Measurements from ENCODE around the gene TNP2. TPM values are rescaled to one million over a fixed set of nuclear protein-coding genes. Genes with fewer than 3 reads are reported as not detected.
A peak's percentile ranks its signal among the peaks of the same experiment; 100 is the strongest.

TNP2 gene
- total RNA-seq, 2 experiments from 2014 or later = not detected

GRCh38 chr16:11252482-11252931 lies 16.6 kb downstream of the TNP2 start:
- ChIA-PET POLR2A (interaction anchor here (0.6 to 7.4 kb wide), 29 partner anchors 11 to 295 kb away, joined by 3 to 129 read pairs (median 5); no protein-coding TSS in a partner anchor), CTCF (interaction anchor here (0.7 to 3.1 kb wide), 16 partner anchors 14 to 332 kb away, joined by 3 to 29 read pairs (median 4); no protein-coding TSS in a partner anchor)
- Mint-ChIP-seq H3K4me1 (ENCODE audit: low read depth) (peaks cover 51% of the 10 kb centered on the region), H3K9me3 (peaks cover 2% of the 10 kb centered on the region), H3K36me3 (peaks cover 73% of the 10 kb centered on the region), H3K27me3 (peaks cover 6% of the 10 kb centered on the region), H3K4me3 (peak overlapping the region; percentile 98), H3K27ac (peak overlapping the region; percentile 97)
- intact Hi-C loops (cut with micrococcal nuclease) = loop anchor here (1.0 to 5.0 kb wide), 8 partner anchors 18 to 288 kb away; no protein-coding TSS in a partner anchor
- peak; percentile 50 for DNase-seq

- H3K9me3 Mint-ChIP-seq = peaks cover 2% of the 10 kb centered on the region
- CTCF ChIA-PET = interaction anchor here (0.7 to 3.1 kb wide), 17 partner anchors 14 to 333 kb away, joined by 3 to 29 read pairs (median 4); no protein-coding TSS in a partner anchor
- peak overlapping the region; percentile 98 for H3K4me3 Mint-ChIP-seq
- peaks cover 6% of the 10 kb centered on the region for H3K27me3 Mint-ChIP-seq
- DNase-seq = peak; percentile 91
- POLR2A ChIA-PET = interaction anchor here (0.6 to 7.4 kb wide), 34 partner anchors 11 to 311 kb away, joined by 3 to 129 read pairs (median 4); no protein-coding TSS in a partner anchor
- H3K36me3 Mint-ChIP-seq = peaks cover 68% of the 10 kb centered on the region
- intact Hi-C loops (cut with micrococcal nuclease) = loop anchor here (1.0 to 5.0 kb wide), 8 partner anchors 18 to 288 kb away; no protein-coding TSS in a partner anchor
- peaks cover 51% of the 10 kb centered on the region for H3K4me1 Mint-ChIP-seq (ENCODE audit: low read depth)
- H3K27ac Mint-ChIP-seq = peak overlapping the region; percentile 97
Observed at GRCh38 chr16:11251525-11252481, 17.3 kb downstream of the TNP2 start.

- peak overlapping the region; percentile 97 for H3K27ac Mint-ChIP-seq
- H3K4me1 Mint-ChIP-seq (ENCODE audit: low read depth) = peaks cover 56% of the 10 kb centered on the region
- H3K36me3 Mint-ChIP-seq = peaks cover 65% of the 10 kb centered on the region
- ChIA-PET POLR2A (interaction anchor here (0.8 to 7.4 kb wide), 23 partner anchors 10 to 294 kb away, joined by 3 to 129 read pairs (median 7); no protein-coding TSS in a partner anchor), CTCF (interaction anchor here (1.2 to 3.1 kb wide), 7 partner anchors 17 to 296 kb away, joined by 3 to 29 read pairs (median 9); no protein-coding TSS in a partner anchor)
- H3K9me3 Mint-ChIP-seq = peaks cover 2% of the 10 kb centered on the region
- H3K27me3 Mint-ChIP-seq = peaks cover 6% of the 10 kb centered on the region
- no peak for DNase-seq
- peak overlapping the region; percentile 98 for H3K4me3 Mint-ChIP-seq
- intact Hi-C loops (cut with micrococcal nuclease) = loop anchor here (5.0 kb wide), 1 partner anchor 74 kb away; no protein-coding TSS in a partner anchor
Observed at GRCh38 chr16:11250786-11251524, 18.2 kb downstream of the TNP2 start.

- Mint-ChIP-seq H3K4me3 (peak overlapping the region; percentile 40), H3K27ac (peak overlapping the region; percentile 72), H3K36me3 (peaks cover 61% of the 10 kb centered on the region), H3K4me1 (ENCODE audit: low read depth) (peaks cover 63% of the 10 kb centered on the region), H3K27me3 (peaks cover 6% of the 10 kb centered on the region), H3K9me3 (peaks cover 2% of the 10 kb centered on the region)
- POLR2A ChIA-PET = interaction anchor here (0.7 to 7.4 kb wide), 5 partner anchors 9 to 198 kb away, joined by 3 to 129 read pairs (median 3); no protein-coding TSS in a partner anchor
- intact Hi-C loops (cut with micrococcal nuclease) = loop anchor here (5.0 kb wide), 1 partner anchor 73 kb away; no protein-coding TSS in a partner anchor
- DNase-seq = peak; percentile 48
- CTCF ChIA-PET = interaction anchor here (2.4 to 3.1 kb wide), 2 partner anchors 16 to 285 kb away, joined by 9 to 29 read pairs; no protein-coding TSS in a partner anchor
Observed at GRCh38 chr16:11250091-11250785, 18.9 kb downstream of the TNP2 start.

GRCh38 chr16:11249233-11250061 lies 19.7 kb downstream of the TNP2 start:
- POLR2A ChIA-PET = interaction anchor here (0.7 to 3.7 kb wide), 5 partner anchors 8 to 197 kb away, joined by 3 to 28 read pairs (median 3); no protein-coding TSS in a partner anchor
- H3K9me3 Mint-ChIP-seq = peaks cover 2% of the 10 kb centered on the region
- H3K4me1 Mint-ChIP-seq (ENCODE audit: low read depth) = peaks cover 68% of the 10 kb centered on the region
- peak overlapping the region; percentile 48 for H3K4me3 Mint-ChIP-seq
- CTCF ChIA-PET = no interaction called here
- intact Hi-C loops (cut with micrococcal nuclease) = loop anchor here (5.0 kb wide), 1 partner anchor 72 kb away; no protein-coding TSS in a partner anchor
- peak; percentile 45 for DNase-seq
- H3K36me3 Mint-ChIP-seq = peaks cover 55% of the 10 kb centered on the region
- peaks cover 6% of the 10 kb centered on the region for H3K27me3 Mint-ChIP-seq
- peak overlapping the region; percentile 72 for H3K27ac Mint-ChIP-seq

GRCh38 chr16:11248133-11248532 lies 21.0 kb downstream of the TNP2 start:
- no peak overlapping the region for H3K4me3 Mint-ChIP-seq

GRCh38 chr16:11245988-11246387 lies 23.1 kb downstream of the TNP2 start:
- H3K4me3 Mint-ChIP-seq = no peak overlapping the region
- intact Hi-C loops (cut with micrococcal nuclease) = loop anchor here (1.0 kb wide), 2 partner anchors 12 to 21 kb away; no protein-coding TSS in a partner anchor
- H3K27ac Mint-ChIP-seq = peak overlapping the region; percentile 77
- no peaks in the 10 kb centered on the region for H3K27me3 Mint-ChIP-seq
- peaks cover 25% of the 10 kb centered on the region for H3K36me3 Mint-ChIP-seq
- ChIA-PET POLR2A (interaction anchor here (0.7 to 3.7 kb wide), 10 partner anchors 10 to 282 kb away, joined by 3 to 36 read pairs (median 10); partner anchors contain the start of gene SOCS1), CTCF (interaction anchor here (1.1 to 2.3 kb wide), 8 partner anchors 10 to 282 kb away, joined by 4 to 13 read pairs (median 6); partner anchors contain the start of gene SOCS1)
- H3K9me3 Mint-ChIP-seq = peaks cover 2% of the 10 kb centered on the region
- peaks cover 48% of the 10 kb centered on the region for H3K4me1 Mint-ChIP-seq (ENCODE audit: low read depth)
- peak; percentile 71 for DNase-seq

More at GRCh38 chr16:11248133-11248532, 21.0 kb downstream of the TNP2 start:
- Mint-ChIP-seq H3K27me3 (peaks cover 2% of the 10 kb centered on the region), H3K4me1 (ENCODE audit: low read depth) (peaks cover 64% of the 10 kb centered on the region), H3K36me3 (peaks cover 43% of the 10 kb centered on the region), H3K27ac (peak overlapping the region; percentile 93), H3K9me3 (peaks cover 2% of the 10 kb centered on the region)
- ChIA-PET CTCF (interaction anchor here (0.7 to 1.5 kb wide), 4 partner anchors 9 to 284 kb away, joined by 3 to 5 read pairs (median 4); no protein-coding TSS in a partner anchor), POLR2A (interaction anchor here (0.6 to 3.7 kb wide), 12 partner anchors 8 to 284 kb away, joined by 3 to 36 read pairs (median 4); partner anchors contain the start of gene SOCS1)
- peak; percentile 65 for DNase-seq
- intact Hi-C loops (cut with micrococcal nuclease) = no loop called here

- Mint-ChIP-seq H3K4me3 (no peak overlapping the region), H3K9me3 (peaks cover 2% of the 10 kb centered on the region), H3K27ac (peak overlapping the region; percentile 77), H3K36me3 (peaks cover 20% of the 10 kb centered on the region), H3K27me3 (no peaks in the 10 kb centered on the region), H3K4me1 (ENCODE audit: low read depth) (peaks cover 44% of the 10 kb centered on the region)
- POLR2A ChIA-PET = interaction anchor here (1.7 to 3.6 kb wide), 5 partner anchors 11 to 281 kb away, joined by 4 to 36 read pairs (median 12); partner anchors contain the start of gene SOCS1
- intact Hi-C loops (cut with micrococcal nuclease) = no loop called here
- DNase-seq = no peak
- CTCF ChIA-PET = interaction anchor here (1.4 to 2.3 kb wide), 6 partner anchors 10 to 281 kb away, joined by 4 to 13 read pairs (median 6); partner anchors contain the start of gene SOCS1
Observed at GRCh38 chr16:11245222-11245737, 23.8 kb downstream of the TNP2 start.

GRCh38 chr16:11242658-11243057 lies 26.5 kb downstream of the TNP2 start:
- intact Hi-C loops (cut with micrococcal nuclease) = no loop called here
- H3K4me3 Mint-ChIP-seq = no peak overlapping the region
- H3K27ac Mint-ChIP-seq = no peak overlapping the region
- peaks cover 1% of the 10 kb centered on the region for H3K9me3 Mint-ChIP-seq
- CTCF ChIA-PET = interaction anchor here (1.0 to 1.2 kb wide), 2 partner anchors 14 to 129 kb away, joined by 3 read pairs; partner anchors contain the start of gene SOCS1
- H3K27me3 Mint-ChIP-seq = no peaks in the 10 kb centered on the region
- peaks cover 31% of the 10 kb centered on the region for H3K4me1 Mint-ChIP-seq (ENCODE audit: low read depth)
- peaks cover 2% of the 10 kb centered on the region for H3K36me3 Mint-ChIP-seq
- no peak for DNase-seq
- POLR2A ChIA-PET = no interaction called here
